Posterior vena cava (tissue), 2 donors: ENCODE measurements around the gene NUDT3. TPM values are rescaled to one million over a fixed set of nuclear protein-coding genes. Genes with fewer than 3 reads are reported as not detected.

Experiments used
- DNase-seq: peaks from one replicate; pipeline ENCODE4 v3.0.0-alpha.2; 2020; ENCODE audit warnings: low spot score
- intact Hi-C, 2 donors: fragments of 100-400 bp; cut with DNase I; formaldehyde crosslinking; loops; one replicate each; pipeline versions ENCODE4 v1.14.1 to v1.14.2; 2022 to 2023
- microRNA-seq, 2 donors: library from miRNA; unstranded; fragments of <30 nt; microRNA quantifications; one replicate each; pipeline ENCODE4 v1.2.0, GENCODE V29; 2020 to 2021; ENCODE audit warnings: borderline microRNAs expressed in 2 of 2
- total RNA-seq, 2 donors: library from RNA; stranded (reverse); fragmentation: NEBNext Ultra II Directional; extraction: Animal tissue kit (Norgen Biotek cat#: 25700); gene quantifications; one replicate each; pipeline ENCODE4 v1.2.1, GENCODE V29; 2021
- donor health status: DM: yes; HTN: yes; CAD: no.
- donor health status: DM: yes; HTN: yes; CAD: no.

Gene NUDT3
- total RNA-seq, 2 donors from 2014 or later, result 41.9 to 49.9 TPM

- intact Hi-C loops, result no loop called here
These were observed 155.8 kb downstream of the NUDT3 start, which contains the start of gene HMGA1 for GRCh38 chr6:34236443-34237315. Gene HMGA1, plus strand, starts transcription at chr6:34236873. Its CDS starts 3,908 bp downstream, at chr6:34240781.

GRCh38 chr6:34236131-34236442, 156.4 kb downstream of the NUDT3 start:
- DNase-seq, result no peak
- intact Hi-C loops, result no loop called here

More at GRCh38 chr6:34236443-34237315, 155.8 kb downstream of the NUDT3 start, which contains the start of gene HMGA1:
- peak; percentile 93 for DNase-seq

GRCh38 chr6:34235307-34236130, 156.9 kb downstream of the NUDT3 start:
- intact Hi-C loops, result no loop called here
- DNase-seq, result peak; percentile 87

- DNase-seq, result no peak
- intact Hi-C loops, result no loop called here
These were observed 157.7 kb downstream of the NUDT3 start for GRCh38 chr6:34234667-34235306.

- intact Hi-C loops, result no loop called here
- DNase-seq, result no peak
These were observed 158.6 kb downstream of the NUDT3 start for GRCh38 chr6:34233867-34234266.

- intact Hi-C loops, result no loop called here
- DNase-seq, result no peak
These were observed 159.6 kb downstream of the NUDT3 start for GRCh38 chr6:34232901-34233300.

GRCh38 chr6:34231566-34232336, 160.7 kb downstream of the NUDT3 start:
- intact Hi-C loops, result no loop called here

GRCh38 chr6:34230653-34231371, 161.7 kb downstream of the NUDT3 start:
- intact Hi-C loops, result no loop called here
- no peak for DNase-seq

More at GRCh38 chr6:34231566-34232336, 160.7 kb downstream of the NUDT3 start:
- no peak for DNase-seq

- no peak for DNase-seq
- intact Hi-C loops, result no loop called here
These were observed 162.6 kb downstream of the NUDT3 start for GRCh38 chr6:34229877-34230276.

Small RNA genes lying within 50 kb of the gene (microRNA-seq; reads per million reads assigned to microRNA genes)
- 0 reads per million in 2 donors for gene MIR6835

Other genes with a start within 250 kb of the NUDT3 start
- not detected for gene GRM4, start 246.6 kb downstream of the NUDT3 start, total RNA-seq
- 10 to 100 TPM; 11.3 to 39.7 TPM for gene HMGA1, start 155.8 kb downstream of the NUDT3 start, total RNA-seq
- 10 to 100 TPM; 19.0 to 24.5 TPM for gene SMIM29, start 143.7 kb downstream of the NUDT3 start, total RNA-seq
- gene RPS10, start 33.4 kb upstream of the NUDT3 start, total RNA-seq, result 1,000 to 10,000 TPM in 1 of 2 donors, 100 to 1,000 TPM in 1; 962 to 1,039 TPM
- gene PACSIN1, start 73.4 kb upstream of the NUDT3 start, total RNA-seq, result under 1 TPM in 1 of 2 donors, not detected in 1; 0.09 TPM
- not detected for gene SPDEF, start 163.7 kb upstream of the NUDT3 start, total RNA-seq